AG04449 (cell line): ENCODE measurements around the gene PRKAG2.
"Not testable (repeated sequence)": the region's sequence is repeated elsewhere in the genome, so short reads cannot be mapped to it uniquely, and the experiment has no call there.

Experiments
- CTCF ChIA-PET: fragments of 350-600 bp; formaldehyde crosslinking; extraction: SDS; loops from one replicate; lab custom pipeline; 2021; ENCODE audit warnings: antibody characterized with exemption; lab: Yijun Ruan, JAX
- POLR2A ChIA-PET: fragments of 400-600, 350-600 bp; formaldehyde crosslinking; extraction: SDS; loops from one replicate; lab custom pipeline; 2020; ENCODE audit warnings: antibody characterized with exemption, inconsistent platforms; lab: Yijun Ruan, JAX
- DNase-seq: peaks from one replicate; pipeline ENCODE4 v3.0.0-alpha.2; 2010; ENCODE audit warnings: low read depth, low spot score
- H3K4me3 ChIP-seq: 2 replicates; pipeline ENCODE4 v1.5.1; 2011; ENCODE audit warnings: low read depth, mild to moderate bottlenecking, control low read depth, low read length
- CTCF ChIP-seq: IDR thresholded peaks from one replicate; pipeline ENCODE4 v1.5.1; 2011; ENCODE audit warnings: mild to moderate bottlenecking, moderate library complexity, low read length, control low read depth, inconsistent platforms; ENCODE audit not compliant: insufficient read depth; ENCODE audit errors: missing control alignments

The PRKAG2 gene

DNA sequence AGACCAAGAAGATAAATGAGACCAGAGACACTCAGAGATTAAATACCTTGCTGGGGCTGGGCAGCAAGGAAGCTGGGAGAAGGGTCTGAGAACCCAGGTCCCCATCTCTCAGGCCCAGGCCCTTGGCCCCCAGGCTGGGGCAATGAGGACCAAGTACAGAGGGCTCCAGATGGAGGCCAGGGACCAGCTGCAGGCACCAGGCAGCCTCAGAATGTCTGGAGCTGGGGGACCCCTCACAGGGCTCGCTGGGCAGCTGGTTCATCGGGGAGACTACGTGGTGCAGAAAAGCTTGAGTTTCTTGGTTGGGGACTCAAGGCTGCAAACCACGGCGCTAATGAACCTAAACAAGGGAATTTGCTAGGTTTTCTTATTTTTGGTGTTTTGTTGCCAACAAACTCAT, 75.6 kb downstream of the PRKAG2 start:
- CTCF ChIA-PET: interaction anchor here (4.8 kb wide), 1 partner anchor 19 kb away, joined by 28 read pairs; no protein-coding TSS in a partner anchor
- POLR2A ChIA-PET: no interaction called here
- TF ChIP-seq CTCF: no peak
- H3K4me3 ChIP-seq: no peak overlapping the region
- DNase-seq: no peak

- ChIA-PET CTCF (interaction anchor here (1.1 to 4.8 kb wide), 2 partner anchors 15 to 18 kb away, joined by 3 to 28 read pairs; no protein-coding TSS in a partner anchor), POLR2A (no interaction called here)
- no peak overlapping the region for H3K4me3 ChIP-seq
- DNase-seq: no peak
- no peak for TF ChIP-seq CTCF
These were observed 76.1 kb downstream of the PRKAG2 start for GRCh38 chr7:151800861-151801260.

- H3K4me3 ChIP-seq: no peak overlapping the region
- no peak for DNase-seq
- ChIA-PET CTCF (interaction anchor here (1.1 to 4.8 kb wide), 2 partner anchors 15 to 18 kb away, joined by 3 to 28 read pairs; no protein-coding TSS in a partner anchor), POLR2A (no interaction called here)
- TF ChIP-seq CTCF: no peak
These were observed 76.5 kb downstream of the PRKAG2 start for GRCh38 chr7:151800391-151800790.

DNA sequence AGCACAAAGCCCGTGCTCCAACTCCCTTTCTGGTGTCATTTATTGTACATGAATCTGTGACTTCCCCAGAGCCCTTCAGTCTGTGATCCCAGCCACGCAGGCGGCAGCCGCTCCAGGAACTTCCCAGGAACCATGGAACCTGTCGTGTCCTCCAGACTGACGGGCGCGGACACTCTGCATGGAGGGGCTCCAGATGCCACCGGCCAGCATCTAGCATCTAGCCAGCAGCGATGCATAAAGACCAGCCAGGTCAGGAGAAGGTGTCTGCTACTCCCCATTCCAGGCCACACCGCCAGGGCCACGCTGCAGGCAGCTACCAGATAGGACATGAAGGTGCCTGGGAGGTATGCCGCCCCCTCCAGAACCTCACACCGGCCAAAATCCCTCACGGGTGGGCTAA, 77.4 kb downstream of the PRKAG2 start:
- TF ChIP-seq CTCF: no peak
- no peak overlapping the region for H3K4me3 ChIP-seq
- CTCF ChIA-PET: interaction anchor here (0.8 to 4.8 kb wide), 3 partner anchors 14 to 65 kb away, joined by 3 to 28 read pairs (median 3); no protein-coding TSS in a partner anchor
- POLR2A ChIA-PET: no interaction called here
- no peak for DNase-seq

DNA sequence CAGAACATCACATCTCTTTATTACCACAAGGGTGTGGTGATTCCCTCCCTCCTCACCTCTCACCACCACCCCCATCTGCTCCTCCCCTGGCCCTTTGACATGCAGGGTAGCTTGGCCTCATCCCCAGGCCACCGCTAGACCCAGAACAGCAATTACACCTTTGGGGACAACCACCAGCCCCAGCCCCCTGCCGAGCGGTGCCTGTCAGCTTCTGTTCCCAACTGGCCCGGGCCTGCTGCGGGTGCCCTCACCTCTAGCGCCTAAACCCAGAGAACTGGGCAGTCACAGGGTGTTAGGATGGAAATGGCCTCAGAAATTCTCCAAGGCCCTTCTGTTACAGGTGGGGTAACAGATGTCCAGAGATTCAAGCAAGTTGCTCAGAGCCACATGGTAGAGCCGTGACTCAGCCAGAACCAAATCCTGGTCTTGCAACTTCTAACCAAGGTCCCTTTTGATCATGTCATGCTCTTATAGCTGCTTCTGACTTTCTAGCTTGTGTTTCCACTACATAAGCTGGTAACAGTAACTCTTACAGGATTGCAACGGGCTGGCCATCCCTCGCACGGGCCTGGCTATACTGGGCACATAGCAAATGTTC, 78.0 kb downstream of the PRKAG2 start:
- ChIA-PET POLR2A (no interaction called here), CTCF (interaction anchor here (0.8 to 4.8 kb wide), 3 partner anchors 13 to 65 kb away, joined by 3 to 28 read pairs (median 3); no protein-coding TSS in a partner anchor)
- no peak overlapping the region for H3K4me3 ChIP-seq
- no peak for DNase-seq
- no peak for TF ChIP-seq CTCF

DNA sequence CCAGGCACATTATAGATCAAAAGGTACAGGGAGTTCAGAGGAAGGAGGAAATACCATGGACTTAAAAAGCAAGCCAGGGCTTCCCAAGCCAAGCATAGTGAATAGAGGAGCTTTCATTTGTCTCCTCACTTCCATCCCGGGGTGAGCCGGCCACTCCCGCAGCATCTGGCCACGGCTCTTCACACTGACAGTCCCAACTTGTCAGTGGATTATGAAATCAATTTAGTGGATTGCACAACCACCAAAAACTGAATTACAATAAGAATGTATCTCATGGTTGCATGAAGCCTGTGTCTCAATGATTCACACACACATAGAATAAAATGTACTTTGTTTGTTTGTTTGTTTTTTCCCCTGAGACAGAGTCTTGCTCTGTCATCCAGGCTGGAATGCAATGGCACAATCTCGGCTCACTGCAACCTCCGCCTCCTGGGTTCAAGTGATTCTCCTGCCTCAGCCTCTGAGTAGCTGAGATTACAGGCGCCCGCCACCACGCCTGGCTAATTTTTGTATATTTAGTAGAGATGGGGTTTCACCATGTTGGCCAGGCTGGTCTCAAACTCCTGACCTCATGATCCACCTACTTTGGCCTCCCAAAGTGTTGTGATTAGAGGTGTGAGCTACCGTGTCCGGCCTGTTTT, 79.1 kb downstream of the PRKAG2 start:
- H3K4me3 ChIP-seq, POLR2A ChIA-PET: not testable (repeated sequence)
- CTCF ChIA-PET: interaction anchor here (1.2 to 4.8 kb wide), 2 partner anchors 12 to 15 kb away, joined by 3 to 28 read pairs; no protein-coding TSS in a partner anchor
- DNase-seq: peak; percentile 21
